Measurements from ENCODE around the gene PGF.

PGF gene

DNA sequence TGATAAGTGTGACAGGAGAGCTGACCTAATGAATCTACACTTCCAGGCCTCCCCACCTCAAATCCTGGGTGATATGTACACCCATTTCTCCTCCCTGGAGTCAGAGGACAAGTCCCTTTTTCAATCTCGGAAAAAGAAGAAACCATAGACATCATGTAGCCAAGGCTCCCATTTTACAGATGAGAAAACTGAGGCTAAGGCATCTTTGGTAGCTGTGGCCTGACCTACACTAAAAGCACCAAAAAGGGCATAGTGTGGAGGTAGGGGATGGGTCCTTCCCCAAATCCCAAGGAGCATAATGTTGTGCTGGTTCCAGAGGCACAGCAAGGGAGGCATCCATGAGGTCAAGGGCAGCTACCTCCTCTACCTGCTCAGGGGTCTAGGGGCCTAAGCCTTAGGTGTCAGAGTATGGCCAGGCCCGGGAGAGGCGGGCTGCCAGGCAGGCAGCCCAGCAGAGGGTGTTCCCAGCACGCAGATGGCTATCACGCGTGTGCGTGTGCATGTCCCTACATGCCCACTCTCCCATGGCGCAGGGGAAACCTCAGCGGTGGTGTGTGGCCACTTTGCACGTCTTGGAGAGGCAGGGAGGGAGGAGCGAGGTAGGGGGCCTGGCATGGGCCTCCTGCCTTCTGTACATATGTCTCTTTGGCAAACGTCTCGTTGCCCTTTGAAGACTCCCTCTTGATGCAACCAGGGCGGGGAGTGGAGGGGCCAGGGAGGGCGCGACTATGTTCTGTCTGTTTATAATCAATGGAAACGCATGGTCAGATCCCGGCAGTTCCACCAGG is 2.5 kb downstream of the PGF start:
- TF ChIP-seq POLR2A (IDR thresholded peaks at IDR 0.05; ENCODE audit: low read depth, low read length) = no peak
- TF ChIP-seq SPI1 (IDR thresholded peaks at IDR 0.05; ENCODE audit: low read depth, low read length) = no peak
- TF ChIP-seq POU2F2 (IDR thresholded peaks at IDR 0.05; ENCODE audit: low read depth, low read length) = no peak
- no peak for TF ChIP-seq POLR2AphosphoS5 (IDR thresholded peaks at IDR 0.05; ENCODE audit: low read depth, low read length)
- no peak for TF ChIP-seq PAX5 (IDR thresholded peaks at IDR 0.05; ENCODE audit: insufficient read depth, low read length, severe bottlenecking)
- TF ChIP-seq TAF1 (IDR thresholded peaks at IDR 0.05; ENCODE audit: low read depth, low read length) = no peak
- DNase-seq (ENCODE audit: insufficient read length, low spot score) (no peak), FAIRE-seq (no peak)

DNA sequence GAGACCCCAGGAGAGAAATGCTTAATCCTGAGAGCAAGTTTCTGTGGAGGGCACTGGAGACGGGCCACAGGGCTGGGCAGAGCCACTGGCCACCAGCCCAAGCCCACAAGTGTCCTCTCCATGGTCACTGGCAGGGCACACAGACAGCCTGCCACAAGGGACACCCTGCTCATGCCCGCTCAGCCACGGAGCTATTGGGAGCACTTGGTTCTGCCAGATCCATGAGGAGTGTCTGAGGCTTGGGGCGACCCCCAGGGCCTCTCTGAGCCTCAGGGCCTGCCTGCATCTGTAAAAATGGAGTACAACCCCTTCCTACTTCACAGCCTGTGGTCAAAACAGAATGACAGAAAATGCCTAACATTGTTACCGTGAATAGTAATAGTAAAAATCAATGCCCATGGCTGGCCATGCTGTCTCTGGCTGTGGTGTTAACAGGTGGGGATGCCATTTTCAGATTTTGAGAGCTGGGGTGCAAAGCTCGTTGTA is 3.2 kb downstream of the PGF start:
- TF ChIP-seq PAX5 (IDR thresholded peaks at IDR 0.05; ENCODE audit: insufficient read depth, low read length, severe bottlenecking) (no peak), POU2F2 (IDR thresholded peaks at IDR 0.05; ENCODE audit: low read depth, low read length) (no peak), SPI1 (IDR thresholded peaks at IDR 0.05; ENCODE audit: low read depth, low read length) (no peak), POLR2AphosphoS5 (IDR thresholded peaks at IDR 0.05; ENCODE audit: low read depth, low read length) (no peak), TAF1 (IDR thresholded peaks at IDR 0.05; ENCODE audit: low read depth, low read length) (no peak), POLR2A (IDR thresholded peaks at IDR 0.05; ENCODE audit: low read depth, low read length) (no peak)
- FAIRE-seq (no peak), DNase-seq (ENCODE audit: insufficient read length, low spot score) (no peak)

DNA sequence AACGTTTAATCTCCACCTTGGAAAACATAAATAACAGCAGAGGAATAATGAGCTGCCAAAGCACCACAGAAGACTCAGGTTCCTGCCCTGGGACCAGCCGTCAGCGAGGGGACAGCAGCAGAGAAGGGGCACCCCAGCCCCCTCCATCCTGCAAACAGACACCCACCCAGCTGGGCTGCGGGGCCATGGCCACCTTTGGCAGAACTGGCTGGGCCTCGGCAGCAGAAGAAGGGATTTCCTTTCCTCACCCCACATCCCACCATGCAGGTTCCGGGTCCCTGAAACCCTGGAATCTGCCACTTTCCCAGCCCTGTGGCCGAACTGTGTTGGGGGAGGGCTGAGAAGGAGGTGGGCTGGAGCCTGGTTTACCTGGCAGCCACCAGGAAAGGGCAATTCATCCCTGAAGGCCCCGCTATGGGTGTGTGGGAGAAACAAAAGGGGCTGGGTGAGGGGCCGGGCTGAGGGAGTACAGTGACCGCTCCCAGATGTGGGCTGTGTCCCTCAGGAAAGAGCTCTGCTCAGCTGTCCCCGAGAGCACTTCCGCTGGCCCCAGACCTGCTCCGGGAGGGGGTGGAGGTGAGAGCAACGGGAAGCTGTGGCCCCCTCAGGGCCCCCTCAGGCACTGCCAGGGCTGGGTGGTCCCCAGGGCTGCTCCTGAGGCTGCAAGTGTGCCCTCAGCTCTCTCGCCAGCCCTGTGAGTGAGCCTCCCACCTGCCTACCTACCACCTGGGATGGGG is 3.8 kb downstream of the PGF start:
- no peak for FAIRE-seq

DNA sequence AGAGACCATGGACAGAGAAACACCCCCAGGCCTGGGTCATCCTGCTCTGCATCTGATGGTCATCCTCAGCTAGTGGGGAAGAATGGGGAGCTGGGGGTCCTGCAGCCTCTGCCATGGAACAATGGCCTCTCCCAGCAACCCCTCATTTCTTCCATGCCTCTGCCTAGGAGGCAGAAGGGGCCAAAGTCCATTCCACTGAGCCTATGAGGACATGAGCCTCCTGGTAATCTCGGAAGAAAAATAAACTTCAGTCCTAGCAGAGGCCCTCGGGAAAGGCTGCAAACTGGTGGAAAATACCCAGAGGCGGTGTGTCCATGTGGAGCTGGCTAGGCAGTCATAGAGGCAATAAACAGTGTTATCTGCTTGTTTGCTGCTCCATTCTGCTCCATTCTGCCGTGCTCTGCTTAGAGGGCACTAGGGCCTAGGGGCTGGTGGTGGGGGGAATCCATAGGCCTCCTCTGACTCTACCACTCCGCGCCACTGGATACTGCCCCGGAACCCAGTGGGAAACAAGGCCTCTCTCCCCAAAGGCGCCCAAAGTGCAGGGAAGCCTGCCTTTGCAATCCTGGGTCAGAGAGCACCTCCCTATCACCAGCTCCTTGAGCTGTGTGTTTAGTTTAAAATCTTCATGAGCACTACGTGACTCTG is 4.5 kb downstream of the PGF start:
- no peak for FAIRE-seq
- DNase-seq (ENCODE audit: insufficient read length, low spot score) = no peak
- TF ChIP-seq PAX5 (IDR thresholded peaks at IDR 0.05; ENCODE audit: insufficient read depth, low read length, severe bottlenecking) (no peak), SPI1 (IDR thresholded peaks at IDR 0.05; ENCODE audit: low read depth, low read length) (no peak), POLR2A (IDR thresholded peaks at IDR 0.05; ENCODE audit: low read depth, low read length) (no peak), POU2F2 (IDR thresholded peaks at IDR 0.05; ENCODE audit: low read depth, low read length) (no peak), POLR2AphosphoS5 (IDR thresholded peaks at IDR 0.05; ENCODE audit: low read depth, low read length) (no peak), TAF1 (IDR thresholded peaks at IDR 0.05; ENCODE audit: low read depth, low read length) (no peak)

More for the DNA sequence above, 3.8 kb downstream of the PGF start:
- TF ChIP-seq PAX5 (IDR thresholded peaks at IDR 0.05; ENCODE audit: insufficient read depth, low read length, severe bottlenecking) (no peak), SPI1 (IDR thresholded peaks at IDR 0.05; ENCODE audit: low read depth, low read length) (no peak), POLR2A (IDR thresholded peaks at IDR 0.05; ENCODE audit: low read depth, low read length) (no peak), TAF1 (IDR thresholded peaks at IDR 0.05; ENCODE audit: low read depth, low read length) (no peak), POU2F2 (IDR thresholded peaks at IDR 0.05; ENCODE audit: low read depth, low read length) (no peak), POLR2AphosphoS5 (IDR thresholded peaks at IDR 0.05; ENCODE audit: low read depth, low read length) (no peak)
- no peak for DNase-seq (ENCODE audit: insufficient read length, low spot score)

DNA sequence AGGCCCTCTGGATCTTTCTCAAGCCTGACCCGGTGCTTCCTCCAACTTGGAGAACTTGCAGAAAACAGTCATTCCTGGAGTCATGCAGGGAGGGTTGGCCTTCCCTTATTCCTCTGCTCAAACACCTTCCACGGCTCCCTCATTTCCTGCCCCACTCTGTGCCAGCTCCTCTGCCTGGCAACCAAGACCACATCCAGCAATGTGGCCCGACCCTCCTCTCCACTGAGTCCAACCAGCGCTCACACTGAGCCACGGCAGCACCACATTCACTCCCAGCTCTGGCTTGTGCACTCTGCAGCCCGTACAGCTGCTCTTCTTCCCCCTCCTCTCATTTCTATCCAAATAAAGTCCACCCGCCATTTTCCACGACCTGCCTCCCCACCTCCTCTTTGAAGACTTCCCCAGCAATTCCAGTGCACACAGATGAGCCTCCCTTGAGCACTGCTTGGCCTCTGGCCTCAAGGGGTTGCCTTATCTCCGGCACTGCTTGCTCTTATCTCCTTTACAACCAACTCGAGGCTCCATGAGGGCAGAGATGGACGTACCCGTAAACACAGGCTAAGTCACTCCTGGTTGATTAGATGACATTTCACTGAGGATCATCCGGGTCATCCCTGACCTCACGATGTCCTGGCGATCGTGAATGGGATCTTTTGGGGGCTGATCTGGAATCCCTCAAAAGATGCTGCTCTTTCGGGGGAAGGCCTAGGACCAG is 5.4 kb downstream of the PGF start:
- FAIRE-seq (no peak), DNase-seq (ENCODE audit: insufficient read length, low spot score) (no peak)
- no peak for TF ChIP-seq POLR2AphosphoS5 (IDR thresholded peaks at IDR 0.05; ENCODE audit: low read depth, low read length)
- TF ChIP-seq PAX5 (IDR thresholded peaks at IDR 0.05; ENCODE audit: insufficient read depth, low read length, severe bottlenecking) = no peak
- no peak for TF ChIP-seq TAF1 (IDR thresholded peaks at IDR 0.05; ENCODE audit: low read depth, low read length)
- no peak for TF ChIP-seq POLR2A (IDR thresholded peaks at IDR 0.05; ENCODE audit: low read depth, low read length)

DNA sequence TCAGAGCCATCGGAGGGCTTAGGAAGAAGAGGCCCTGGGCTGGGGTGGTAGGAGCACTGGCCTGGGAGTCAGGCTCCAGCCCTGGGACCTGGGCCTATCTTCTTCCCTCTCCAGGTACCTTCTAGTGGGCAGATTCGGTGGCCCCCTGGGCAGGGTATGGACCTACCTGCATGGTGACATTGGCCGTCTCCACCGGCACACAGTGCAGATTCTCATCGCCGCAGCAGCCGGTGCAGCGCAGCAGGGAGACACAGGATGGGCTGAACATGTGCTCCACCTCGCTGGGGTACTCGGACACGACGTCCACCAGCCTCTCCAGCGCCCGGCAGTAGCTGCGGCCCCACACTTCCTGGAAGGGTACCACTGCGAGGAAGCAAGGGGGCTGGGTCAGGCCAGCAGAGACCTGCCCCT is 6.2 kb downstream of the PGF start:
- TF ChIP-seq PAX5 (IDR thresholded peaks at IDR 0.05; ENCODE audit: insufficient read depth, low read length, severe bottlenecking) (no peak), POLR2AphosphoS5 (IDR thresholded peaks at IDR 0.05; ENCODE audit: low read depth, low read length) (no peak), POLR2A (IDR thresholded peaks at IDR 0.05; ENCODE audit: low read depth, low read length) (no peak), POU2F2 (IDR thresholded peaks at IDR 0.05; ENCODE audit: low read depth, low read length) (no peak), TAF1 (IDR thresholded peaks at IDR 0.05; ENCODE audit: low read depth, low read length) (no peak), SPI1 (IDR thresholded peaks at IDR 0.05; ENCODE audit: low read depth, low read length) (no peak)
- FAIRE-seq (no peak), DNase-seq (ENCODE audit: insufficient read length, low spot score) (no peak)

DNA sequence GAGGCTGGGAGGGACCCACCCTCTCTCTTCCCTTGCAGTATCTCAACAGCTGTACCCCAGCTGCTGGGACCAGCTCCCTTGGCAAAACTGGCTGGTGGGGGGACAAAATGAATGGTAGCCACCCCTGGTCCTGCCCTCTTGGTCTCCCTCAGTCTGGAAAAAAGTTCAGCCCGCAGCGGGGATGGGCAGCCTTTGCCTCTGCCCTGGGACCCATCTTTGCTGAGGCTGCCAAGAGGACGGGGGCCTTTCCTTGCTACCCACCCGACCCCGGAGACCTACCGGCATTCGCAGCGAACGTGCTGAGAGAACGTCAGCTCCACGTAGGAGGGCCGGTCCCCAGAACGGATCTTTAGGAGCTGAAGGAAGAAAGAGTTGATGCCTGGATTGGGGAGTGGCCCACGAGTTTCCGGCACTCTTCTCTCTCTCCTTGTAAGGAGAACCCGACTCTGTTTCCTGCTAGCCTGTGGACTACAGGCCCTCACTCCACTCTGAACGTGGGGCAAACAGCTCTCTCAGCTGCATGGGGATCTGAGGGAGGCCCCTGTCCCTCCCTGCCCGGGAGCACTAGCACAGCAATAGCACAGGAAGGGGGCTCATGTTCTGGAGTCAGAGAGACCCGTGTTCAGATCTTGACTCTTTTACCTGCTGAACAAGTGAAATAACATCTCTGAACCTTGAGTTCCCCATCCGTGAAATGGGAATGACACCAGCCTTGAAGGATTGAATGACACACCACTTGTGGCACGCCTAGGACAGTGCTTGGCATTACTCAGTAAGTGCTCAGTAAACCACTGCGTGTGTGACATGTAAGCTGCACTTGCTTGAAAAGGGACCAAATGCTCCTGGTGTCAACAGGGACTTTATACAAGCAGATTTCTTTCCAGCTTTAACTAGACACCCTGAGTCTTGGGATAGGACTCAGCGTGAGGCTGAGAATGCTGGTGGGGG is 6.9 kb downstream of the PGF start:
- TF ChIP-seq POLR2A (IDR thresholded peaks at IDR 0.05; ENCODE audit: low read depth, low read length) (no peak), POU2F2 (IDR thresholded peaks at IDR 0.05; ENCODE audit: low read depth, low read length) (no peak)

More for the DNA sequence above, 6.9 kb downstream of the PGF start:
- no peak for FAIRE-seq
- DNase-seq (ENCODE audit: insufficient read length, low spot score) = no peak
